HG02759 (cell line): ENCODE measurements around the gene SNORC.

Experiments
- ATAC-seq: cut with Tn5 transposase; IDR thresholded peaks from one replicate; pipeline ENCODE4 v1.9.1; 2021; ENCODE audit warnings: mild to moderate bottlenecking, moderate library complexity; ENCODE audit not compliant: unreplicated experiment

Gene SNORC

DNA sequence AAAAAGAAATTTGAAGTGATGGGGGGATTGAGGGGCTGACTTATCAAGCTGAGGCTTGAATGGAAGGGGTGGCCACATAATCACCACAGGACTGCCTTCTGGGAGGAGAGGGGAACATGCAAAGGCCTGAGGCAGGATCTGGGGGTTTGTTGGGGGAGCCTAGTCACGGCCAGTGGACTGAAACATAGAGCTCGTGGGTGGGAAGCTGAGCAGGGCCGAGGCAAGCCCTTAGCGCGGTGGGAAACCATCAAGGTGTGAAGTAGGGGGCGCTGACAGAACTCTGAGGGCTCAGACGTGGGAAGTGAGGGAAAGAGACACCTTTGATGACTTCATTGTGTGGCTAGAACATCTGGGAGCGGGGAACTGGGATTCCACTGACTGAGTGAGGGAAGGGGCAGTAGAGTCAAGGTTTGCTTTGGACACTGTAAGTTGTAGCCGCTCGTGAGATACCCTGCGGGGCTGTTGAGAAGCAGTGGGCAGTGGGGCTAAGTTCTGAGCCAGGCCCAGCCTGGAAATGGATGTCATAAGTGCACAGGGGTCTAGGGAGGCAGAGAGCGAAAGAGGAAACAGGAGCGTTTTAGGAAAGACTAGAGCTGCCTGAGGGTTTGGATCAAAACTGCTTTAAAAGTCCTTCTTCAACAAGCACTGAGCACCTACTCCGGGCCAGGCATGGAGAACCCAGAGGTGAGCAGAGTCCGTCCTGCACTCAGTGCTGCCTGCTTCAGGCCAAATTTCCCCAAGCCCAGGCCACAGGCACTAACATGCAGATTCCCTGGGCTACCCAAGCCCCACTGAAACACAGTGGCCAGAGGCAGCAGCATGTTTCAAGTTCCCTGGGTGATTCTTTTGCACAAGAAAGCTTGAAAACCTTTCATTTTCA lies 686 bp upstream of the SNORC start:
- ATAC-seq = no peak

DNA sequence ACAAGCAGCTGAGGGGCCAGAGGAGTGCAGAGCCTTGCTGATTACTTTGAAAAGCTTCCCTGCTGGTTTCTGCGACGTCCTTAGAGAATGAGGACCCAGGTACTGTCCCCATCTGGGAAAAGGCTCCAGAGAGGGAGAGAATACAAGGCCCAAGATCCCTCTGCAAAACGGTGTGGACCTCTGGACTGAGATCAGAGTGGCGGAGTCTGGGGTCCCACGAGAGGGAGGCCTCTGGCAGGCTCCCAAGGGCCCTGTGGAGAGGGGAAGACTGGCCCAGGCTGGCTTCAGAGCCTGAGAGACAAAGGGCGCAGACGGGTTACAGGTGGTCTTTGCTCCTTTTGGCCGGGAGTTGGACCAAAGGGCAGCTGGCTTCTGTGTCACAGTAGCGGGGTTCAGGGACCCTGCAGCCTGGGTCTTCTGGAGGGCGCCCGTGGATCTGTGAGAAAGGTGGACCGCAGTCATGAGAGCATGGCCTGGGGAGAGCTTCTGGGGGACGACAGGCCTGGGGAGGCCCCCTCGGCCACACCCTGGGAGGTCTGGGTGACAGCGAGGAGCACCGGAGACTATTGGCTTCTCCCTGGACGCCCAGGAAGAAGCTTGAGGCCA lies 805 bp downstream of the SNORC start:
- no peak for ATAC-seq

DNA sequence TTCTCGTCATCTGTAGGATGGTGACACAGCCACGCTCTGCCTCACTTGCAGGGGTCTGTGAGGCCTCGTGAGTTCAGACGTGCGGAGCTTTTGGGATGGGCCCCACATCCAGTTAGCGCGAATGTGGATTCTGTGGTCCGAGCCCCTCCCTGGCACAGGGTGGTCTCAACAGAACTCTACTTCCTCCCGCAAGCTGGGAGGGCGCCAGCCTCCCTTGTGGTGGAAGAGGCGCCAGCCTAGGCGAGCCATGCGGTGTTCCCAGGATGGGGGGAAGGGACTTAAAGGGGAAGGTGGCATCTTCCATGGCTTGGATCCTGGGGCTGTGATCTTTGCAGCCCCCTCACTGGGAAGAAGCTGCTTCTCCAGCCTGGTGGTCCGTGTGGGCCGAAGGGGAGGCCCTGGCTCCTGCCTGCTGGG lies 1.4 kb downstream of the SNORC start:
- ATAC-seq = no peak

DNA sequence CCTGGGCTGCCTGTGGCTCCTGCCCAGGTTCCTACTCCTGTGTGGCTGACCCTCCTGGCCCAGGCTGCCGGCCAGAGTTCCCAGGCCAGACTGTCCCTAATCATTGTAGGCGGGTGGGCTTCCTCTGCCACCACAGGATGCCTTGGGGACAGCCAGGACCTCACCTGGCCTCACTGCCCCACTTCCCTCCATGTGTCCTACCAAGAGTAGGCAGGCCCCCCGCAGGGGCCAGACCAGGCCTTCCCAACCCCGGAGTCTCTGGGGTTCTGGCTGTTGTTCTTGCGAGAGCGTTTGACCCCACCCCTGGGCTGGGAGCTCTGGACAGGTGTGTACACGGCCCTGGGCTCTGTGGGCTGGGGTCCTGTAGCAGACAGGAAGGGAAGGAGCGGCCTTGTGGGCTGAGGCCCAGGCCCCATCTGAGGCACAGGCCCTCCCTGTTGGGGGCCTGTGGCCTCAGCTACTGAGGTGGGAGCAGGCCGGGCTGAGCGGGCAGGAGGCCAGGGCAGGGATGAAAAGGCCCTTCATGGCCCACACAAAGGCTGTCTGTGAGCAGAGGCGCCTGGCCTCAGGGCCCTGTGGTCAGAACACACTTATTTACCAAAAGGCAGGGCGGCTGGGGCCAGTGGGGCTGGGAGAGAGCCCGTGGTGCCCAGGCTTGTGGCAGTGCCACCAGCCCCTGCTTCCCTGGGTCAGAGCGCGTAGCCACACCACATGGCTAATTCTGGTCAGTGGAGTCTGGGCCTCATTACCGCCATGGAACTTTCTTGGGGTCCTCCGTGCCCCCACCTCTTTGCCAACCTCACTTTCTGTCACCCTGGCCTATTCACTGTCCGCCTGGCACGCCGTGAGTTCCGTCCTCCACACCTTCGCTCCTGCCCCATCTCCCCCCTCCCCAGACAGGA lies 2.0 kb downstream of the SNORC start:
- ATAC-seq = no peak

DNA sequence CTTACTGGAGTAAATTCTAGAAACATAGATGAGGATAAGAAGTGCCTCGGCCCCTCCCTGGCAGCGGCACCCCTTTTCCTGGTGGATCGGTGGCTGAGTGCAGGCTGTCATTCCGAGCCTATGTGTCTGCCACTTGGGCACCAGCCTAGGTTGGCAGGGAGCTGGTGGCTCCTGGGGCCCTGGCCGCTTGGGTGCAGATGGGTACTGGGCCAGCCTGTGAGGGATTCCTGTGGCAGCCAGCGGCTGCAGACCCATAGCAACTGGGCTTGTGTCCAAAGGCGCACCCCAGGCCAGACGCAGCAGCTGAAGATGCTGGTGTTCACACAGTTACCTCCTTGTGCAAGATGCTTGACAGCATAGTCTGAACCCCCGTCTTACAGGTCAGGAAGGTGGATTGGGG lies 2.8 kb downstream of the SNORC start:
- ATAC-seq = no peak

DNA sequence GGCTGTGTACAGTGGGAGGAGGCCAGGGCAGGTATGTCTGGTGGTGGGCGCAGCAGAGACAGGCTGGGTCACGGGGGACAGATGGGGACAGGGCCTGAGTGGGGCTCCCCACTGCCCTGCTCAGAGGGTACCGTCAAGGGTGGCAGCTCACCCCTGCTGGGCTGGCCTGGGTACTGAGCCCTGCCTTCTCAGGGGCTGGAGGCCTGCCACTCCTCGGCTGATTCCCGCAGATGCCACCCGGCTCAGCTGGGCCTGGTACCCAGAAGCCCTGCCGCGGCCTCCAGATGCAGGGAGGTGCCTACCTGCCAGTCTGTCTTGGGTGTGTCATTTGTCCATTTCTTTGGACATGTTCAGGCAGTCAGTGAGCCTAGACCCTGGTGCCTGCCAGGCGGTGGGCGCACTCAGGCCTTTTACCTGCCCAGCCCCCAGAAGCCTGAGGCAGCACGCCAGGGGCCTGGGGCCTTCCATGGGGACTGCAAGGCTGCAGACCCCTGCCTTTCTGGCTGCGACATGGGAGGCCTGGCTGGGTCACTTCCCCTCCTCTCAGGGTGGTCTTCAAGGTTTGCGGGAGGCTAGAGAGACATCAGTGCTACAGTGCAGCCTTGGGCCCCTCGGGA lies 3.3 kb downstream of the SNORC start:
- ATAC-seq = no peak

DNA sequence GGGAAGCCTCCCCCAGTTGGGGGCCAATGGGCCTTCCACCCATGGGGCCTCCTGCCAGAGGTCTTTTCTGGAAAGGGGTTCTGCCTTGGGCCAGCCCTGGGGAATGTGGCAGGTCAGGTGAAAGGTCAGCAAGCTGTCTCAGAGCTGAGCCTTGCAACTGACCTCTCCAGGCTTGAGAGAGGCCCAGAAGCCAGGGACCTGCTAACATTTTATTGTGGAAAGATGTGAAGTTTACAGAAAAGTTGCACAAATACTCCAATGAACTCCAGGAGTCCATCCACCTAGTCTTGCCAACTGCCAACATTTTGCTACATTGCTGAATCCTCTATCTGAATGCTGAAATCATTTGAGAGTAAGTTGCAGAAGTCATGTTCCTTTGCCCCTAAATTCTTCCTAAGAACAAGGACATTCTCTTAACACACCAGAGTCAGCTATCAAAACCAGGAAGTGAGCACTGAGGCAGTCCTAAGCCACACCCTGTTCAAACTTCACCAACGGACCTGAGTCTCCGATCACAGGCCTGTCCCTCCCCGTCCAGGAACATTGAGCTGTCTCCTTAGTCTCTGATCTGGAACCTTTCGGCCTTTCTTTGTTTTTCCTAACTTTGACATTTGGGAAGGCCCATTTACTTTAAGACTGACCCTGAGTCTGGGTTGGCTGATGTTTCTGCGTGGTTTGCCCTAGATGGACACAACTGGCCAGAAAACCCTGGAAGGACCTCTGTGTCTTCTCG lies 4.0 kb downstream of the SNORC start:
- ATAC-seq = no peak

DNA sequence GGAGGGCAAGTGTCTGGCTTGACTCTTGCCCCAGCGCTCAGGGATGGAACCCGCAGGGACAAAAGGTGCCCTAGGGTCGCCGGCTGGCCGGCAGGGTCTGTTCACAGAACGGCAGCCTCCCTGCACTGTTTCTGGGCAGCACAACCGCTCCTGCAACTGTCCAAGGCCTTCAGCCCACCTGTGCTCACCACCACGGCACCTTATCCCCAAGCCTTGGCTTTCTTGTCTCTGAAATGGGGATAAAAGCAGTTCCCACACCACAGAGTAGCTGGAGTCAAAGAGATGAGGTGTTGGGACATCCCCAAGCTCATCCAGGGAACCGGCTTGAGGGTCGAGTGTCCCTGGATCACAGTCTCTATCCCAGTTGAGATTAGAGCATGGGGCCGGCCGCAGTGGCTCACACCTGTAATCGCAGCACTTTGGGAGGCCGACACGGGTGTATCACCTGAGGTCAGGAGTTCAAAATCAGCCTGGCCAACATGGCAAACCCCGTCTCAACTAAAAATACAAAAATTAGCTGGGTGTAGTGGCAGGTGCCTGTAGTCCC lies 4.7 kb downstream of the SNORC start:
- no peak for ATAC-seq

DNA sequence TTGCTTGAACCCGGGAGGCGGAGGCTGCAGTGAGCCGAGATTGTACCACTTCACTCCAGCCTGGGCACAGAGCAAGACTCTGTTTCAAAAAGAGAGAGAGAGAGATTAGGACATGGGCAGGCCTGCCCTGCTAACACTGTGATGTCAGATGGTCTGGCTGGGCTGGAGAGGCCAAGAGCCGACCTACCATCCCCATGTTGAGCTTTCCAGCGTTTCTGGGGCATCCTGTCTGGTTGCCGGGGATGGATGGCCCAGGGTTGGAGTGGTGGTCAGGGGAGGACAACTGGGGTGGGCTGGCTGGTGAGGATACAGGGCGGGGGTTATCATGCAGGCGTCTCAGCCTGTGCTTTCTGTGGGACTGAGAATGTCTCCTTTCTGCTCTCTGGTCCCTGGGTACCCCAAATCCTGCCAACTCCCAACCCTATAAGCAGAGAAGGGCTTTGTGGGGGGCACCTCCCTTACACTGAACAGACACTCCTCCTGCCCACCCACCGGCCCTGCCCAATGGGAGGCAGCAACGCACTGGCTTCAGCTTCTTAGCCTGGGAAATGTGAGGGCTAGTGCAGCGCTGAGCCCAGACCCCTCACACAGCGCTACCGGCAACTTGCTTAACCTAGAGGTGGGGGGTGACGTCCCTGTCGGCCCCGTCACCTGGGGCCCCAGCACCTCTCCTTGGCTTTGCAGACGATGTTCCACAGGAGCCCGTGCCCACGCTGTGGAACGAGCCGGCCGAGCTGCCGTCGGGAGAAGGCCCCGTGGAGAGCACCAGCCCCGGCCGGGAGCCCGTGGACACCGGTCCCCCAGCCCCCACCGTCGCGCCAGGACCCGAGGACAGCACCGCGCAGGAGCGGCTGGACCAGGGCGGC lies 5.4 kb downstream of the SNORC start:
- ATAC-seq = no peak

DNA sequence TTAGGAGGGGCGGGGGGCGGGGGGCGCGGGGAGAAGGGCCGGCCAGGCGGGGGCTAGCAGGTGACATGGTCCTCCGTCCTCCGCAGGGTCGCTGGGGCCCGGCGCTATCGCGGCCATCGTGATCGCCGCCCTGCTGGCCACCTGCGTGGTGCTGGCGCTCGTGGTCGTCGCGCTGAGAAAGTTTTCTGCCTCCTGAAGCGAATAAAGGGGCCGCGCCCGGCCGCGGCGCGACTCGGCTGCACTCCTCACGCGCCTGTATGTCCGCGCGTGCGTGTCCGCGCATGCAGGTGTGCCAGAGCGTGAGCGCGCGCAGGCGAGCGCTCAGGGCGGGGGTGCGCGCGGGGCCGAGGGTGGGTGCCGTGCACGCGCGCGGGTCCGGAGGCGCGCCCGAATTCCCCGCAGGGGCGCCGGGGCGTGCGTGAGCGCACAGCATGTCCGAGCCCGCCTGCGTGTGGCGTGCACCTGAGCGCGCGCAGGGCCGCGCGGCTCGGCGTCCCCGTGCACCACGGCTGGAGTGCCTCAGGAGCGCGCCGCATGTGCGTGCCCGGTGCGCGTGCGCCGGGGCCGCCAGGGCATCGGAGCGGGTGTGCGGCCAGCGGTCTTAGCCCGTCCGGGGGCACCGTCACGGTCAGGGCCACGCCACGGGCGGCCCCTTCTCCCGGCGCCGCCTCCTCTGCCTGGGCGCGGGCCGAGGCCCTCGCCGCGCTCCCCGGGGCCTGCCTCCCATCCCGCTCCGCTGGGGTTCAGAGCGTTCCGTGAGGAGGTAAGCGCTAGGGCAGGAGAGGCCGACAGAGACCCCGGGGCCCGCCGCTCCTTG lies 6.3 kb downstream of the SNORC start:
- ATAC-seq = peak; percentile 50

DNA sequence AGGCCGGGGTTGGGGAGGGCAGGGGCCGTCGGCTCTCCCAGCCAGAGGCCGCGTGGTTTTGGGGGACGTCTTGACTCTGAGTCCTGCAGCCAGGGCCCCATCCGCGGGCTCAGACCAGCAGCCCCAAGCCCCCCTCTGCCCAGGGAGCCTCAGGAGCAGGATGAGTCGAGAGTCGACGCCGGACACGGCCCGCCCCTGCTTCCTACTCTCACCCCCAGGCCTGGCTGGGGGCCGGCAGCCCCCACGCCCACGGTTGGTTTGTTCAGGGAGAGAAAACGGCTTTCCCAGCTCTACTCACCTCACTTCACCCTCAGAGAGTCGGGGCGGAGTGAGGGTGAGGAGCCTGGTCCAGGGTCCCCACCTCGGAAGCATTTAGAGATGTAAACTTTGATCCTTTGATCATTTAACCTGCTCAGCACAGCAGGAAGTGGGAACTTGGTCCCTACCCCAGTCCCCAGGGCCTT lies 6.9 kb downstream of the SNORC start:
- no peak for ATAC-seq

DNA sequence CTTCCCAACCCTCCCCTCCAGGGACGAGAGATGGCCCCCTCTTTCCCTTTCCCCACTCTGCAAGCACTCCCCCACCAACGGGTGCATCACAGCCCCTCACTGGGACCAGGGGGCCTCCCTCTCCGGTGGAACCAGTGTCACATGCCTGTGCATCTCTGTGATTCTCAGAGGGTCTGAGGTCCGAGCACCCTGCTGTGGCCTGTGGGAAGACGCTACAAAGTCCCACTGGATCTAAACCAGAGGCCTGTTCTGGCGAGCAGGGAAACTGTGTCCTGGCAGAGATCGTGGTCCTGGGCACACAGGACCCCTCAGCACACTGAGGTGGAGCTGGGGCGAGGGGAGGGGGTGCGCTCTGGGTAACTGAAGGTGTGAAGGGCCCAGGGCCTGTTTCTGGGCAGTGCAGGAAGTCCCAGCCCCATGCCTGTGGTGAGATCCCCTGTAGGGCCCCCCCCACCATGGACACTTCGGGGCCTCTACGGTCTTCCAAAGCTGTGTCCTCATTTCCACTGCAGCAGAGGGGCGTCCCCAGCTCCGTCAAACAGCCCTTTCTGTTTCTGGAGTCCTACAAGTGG lies 8.0 kb downstream of the SNORC start:
- ATAC-seq = no peak

DNA sequence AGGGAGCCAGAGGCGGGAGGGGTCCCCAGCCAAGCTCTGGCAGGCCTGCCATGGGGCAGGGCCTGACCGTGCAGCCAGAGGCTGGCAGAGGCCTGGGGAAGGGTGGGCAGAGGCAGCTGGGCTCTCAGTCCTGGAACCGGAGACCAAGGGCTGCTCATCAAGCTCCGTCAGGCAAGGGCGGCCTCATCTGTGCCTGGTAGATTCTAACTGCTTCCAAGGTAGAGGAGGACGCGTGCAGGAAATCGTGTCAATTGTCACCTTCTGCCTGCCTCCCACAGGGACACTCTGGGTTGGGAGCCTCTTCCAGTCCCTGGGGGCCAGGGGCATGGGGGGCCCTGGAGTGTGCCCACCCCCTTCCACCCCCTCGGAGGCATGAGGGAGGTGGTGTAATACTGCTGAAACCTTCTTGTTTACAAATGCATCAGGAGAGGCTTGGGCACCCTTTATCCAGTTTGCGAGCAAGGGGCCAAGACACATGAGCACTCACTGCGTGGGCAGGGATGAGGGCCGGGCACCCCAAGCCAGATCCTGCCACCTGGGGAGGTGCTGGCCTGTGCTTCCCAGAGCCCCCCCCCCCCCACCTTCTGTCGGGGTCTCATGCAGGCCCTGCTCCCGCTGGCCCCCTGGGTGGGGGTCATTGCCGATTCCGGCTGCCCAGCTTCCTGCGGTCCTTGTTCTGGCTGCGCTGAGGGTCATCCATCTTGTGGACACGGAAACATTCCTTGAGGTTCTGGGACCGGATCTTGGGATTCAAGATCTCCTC lies 9.0 kb downstream of the SNORC start:
- no peak for ATAC-seq

DNA sequence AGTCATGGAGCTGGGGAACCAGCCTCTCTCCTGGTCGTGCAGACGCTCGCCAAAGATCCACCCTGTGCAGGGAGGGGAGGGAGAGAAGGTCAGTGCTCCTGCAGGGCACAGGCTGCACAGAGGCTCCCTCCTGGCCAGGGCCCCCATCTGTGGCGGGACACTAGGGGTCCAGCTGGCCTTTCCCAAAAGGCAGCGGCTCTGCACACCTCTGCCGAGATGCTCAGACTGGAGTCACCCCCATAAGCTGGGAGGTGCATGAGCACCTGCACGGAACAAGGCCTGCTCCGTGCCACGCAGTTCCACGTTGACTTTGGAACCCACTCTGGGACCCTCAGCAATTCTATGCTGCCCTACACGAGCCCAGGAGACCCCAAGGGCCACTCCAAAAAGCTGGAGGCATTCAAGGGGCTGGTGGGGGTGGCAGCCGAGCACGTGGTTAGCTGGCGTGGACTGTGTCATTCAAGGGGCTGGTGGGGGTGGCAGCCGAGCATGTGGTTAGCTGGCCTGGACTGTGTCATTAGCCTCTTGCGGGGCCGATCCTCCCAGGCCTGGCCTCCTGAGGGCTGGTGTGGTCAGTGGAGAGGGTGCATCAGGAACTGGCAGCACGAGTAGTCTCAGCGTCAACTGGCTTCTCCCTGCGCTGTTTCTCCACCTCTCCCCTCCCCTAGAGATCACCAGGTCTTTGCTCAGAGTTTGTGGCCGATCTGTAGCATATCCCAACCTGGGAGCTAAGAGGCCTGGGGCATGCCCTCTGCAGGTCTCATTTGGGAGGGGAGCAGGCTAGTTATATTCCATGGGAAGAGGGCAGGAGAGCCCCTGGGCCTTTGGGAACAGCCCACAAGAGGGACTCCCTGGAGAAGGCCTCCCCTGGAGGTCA lies 9.8 kb downstream of the SNORC start:
- no peak for ATAC-seq

DNA sequence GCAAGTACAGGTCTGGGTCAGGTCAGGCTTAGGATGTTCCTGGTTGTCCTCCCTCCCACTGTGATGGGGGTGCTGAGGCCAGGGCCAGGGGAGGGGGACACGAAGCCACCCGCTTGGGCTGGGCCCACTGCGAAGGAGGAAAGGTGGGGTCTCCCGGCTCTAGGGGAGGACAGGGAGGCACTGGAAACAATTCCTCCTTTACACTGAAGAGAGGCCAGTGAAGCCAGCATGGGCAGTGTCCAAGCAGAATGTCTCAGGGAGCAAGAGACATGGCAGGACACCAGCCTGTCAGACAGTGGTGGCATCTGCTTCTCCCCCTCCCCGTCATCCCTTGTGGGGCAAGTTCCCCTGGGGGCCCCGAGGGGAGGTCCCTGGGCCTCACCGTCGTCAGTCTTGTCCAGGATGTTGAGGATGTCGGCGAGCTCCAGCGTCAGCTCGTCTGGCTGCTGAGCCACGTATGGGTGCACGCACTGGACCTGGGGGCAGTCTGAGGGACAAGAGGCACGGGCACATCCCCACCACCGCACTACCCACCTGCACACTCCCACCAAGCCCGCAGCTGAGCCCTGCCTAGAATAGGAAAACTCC lies 10.8 kb downstream of the SNORC start:
- ATAC-seq = no peak

DNA sequence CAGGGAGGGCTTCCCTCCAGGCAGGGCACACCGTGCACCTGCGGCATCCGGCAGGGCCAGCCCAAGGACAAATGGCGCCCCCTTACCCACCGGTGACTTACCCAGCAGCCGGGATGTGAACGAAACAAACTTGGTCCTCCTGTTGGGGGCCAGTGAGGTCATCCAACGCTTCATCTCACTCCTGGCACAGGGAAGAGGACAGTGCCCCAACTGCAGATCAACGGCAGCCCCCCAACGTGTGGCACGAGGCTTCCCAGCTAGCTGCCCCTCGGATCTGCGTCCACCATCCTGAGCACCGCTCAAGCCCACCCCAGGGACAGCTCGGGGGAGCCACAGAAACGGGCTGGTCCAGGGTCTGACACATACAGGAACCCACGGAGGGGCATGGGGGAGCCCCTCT lies 12.0 kb downstream of the SNORC start:
- ATAC-seq = no peak
